CD8-positive, alpha-beta memory T cell (primary cell): ENCODE results near the gene SCGN. TPM values are rescaled to one million over a fixed set of nuclear protein-coding genes. Genes with fewer than 3 reads are reported as not detected.

Experiments used
- CTCF ChIA-PET: fragments of 350-600 bp; sonication (Branson Sonifier 250); formaldehyde crosslinking; loops from one replicate; lab custom pipeline; 2021; ENCODE audit warnings: antibody characterized with exemption; lab: Charles Lee
- POLR2A ChIA-PET: fragments of 350-600 bp; sonication (Branson Sonifier 250); formaldehyde crosslinking; loops from one replicate; lab custom pipeline; 2021; ENCODE audit warnings: antibody characterized with exemption; lab: Charles Lee
- DNase-seq, 5 donors: peaks; one replicate each; pipeline versions ENCODE4 v3.0.0 to v3.0.0-alpha.2; 2020 to 2022; ENCODE audit warnings: mixed read lengths in 1 of 5
- H3K27ac ChIP-seq: one replicate; pipeline ENCODE4 v1.7.0; 2013; ENCODE audit warnings: low read depth, mild to moderate bottlenecking, low read length, moderate library complexity
- H3K27me3 ChIP-seq: 2 replicates; pipeline ENCODE4 v1.7.0; 2013; ENCODE audit warnings: low read length, mild to moderate bottlenecking; ENCODE audit not compliant: insufficient read depth, poor library complexity, severe bottlenecking
- H3K36me3 ChIP-seq: 2 replicates; pipeline ENCODE4 v1.7.0; 2013; ENCODE audit warnings: mild to moderate bottlenecking, low read length, moderate library complexity; ENCODE audit not compliant: insufficient read depth
- H3K4me1 ChIP-seq: 2 replicates; pipeline ENCODE4 v1.7.0; 2013; ENCODE audit warnings: mild to moderate bottlenecking, low read length, moderate library complexity; ENCODE audit not compliant: insufficient read depth
- H3K4me3 ChIP-seq: 2 replicates; pipeline ENCODE4 v1.7.0; 2013; ENCODE audit warnings: mild to moderate bottlenecking, low read length
- H3K9me3 ChIP-seq: 2 replicates; pipeline ENCODE4 v1.7.0; 2013; ENCODE audit warnings: mild to moderate bottlenecking, low read length
- H3K27ac Mint-ChIP-seq, 8 donors: one replicate each; pipeline ENCODE4 v1.8.0; 2020 to 2021; ENCODE audit warnings: mixed read lengths in 8 of 8, mild to moderate bottlenecking in 6 of 8, inconsistent platforms in 3 of 8, moderate library complexity in 3 of 8
- H3K27me3 Mint-ChIP-seq, 2 donors: one replicate each; pipeline ENCODE4 v1.8.0; 2020 to 2021; ENCODE audit warnings: mixed read lengths in 2 of 2, mild to moderate bottlenecking in 1 of 2, moderate library complexity in 1 of 2
- H3K36me3 Mint-ChIP-seq, 3 donors: one replicate each; pipeline ENCODE4 v1.8.0; 2020 to 2021; ENCODE audit warnings: mixed read lengths in 3 of 3, inconsistent platforms in 1 of 3, mild to moderate bottlenecking in 1 of 3
- H3K4me1 Mint-ChIP-seq, 3 donors: one replicate each; pipeline ENCODE4 v1.8.0; 2020 to 2021; ENCODE audit warnings: mixed read lengths in 3 of 3, inconsistent platforms in 1 of 3, mild to moderate bottlenecking in 1 of 3
- H3K4me3 Mint-ChIP-seq, 7 donors: one replicate each; pipeline ENCODE4 v1.8.0; 2020 to 2021; ENCODE audit warnings: mixed read lengths in 7 of 7, mild to moderate bottlenecking in 6 of 7, moderate library complexity in 4 of 7, inconsistent platforms in 2 of 7
- H3K9me3 Mint-ChIP-seq, 5 donors: one replicate each; pipeline ENCODE4 v1.8.0; 2020 to 2022; ENCODE audit warnings: mixed read lengths in 5 of 5, mild to moderate bottlenecking in 3 of 5, moderate library complexity in 2 of 5, inconsistent platforms in 1 of 5
- polyA plus RNA-seq: library from polyadenylated mRNA; unstranded; fragments of 300-500 nt; fragmentation: Illumina TruSeq; gene quantifications from one replicate; pipeline ENCODE4 v1.2.3, GENCODE V29; 2021
- total RNA-seq, 2 experiments: library from RNA; stranded (reverse); gene quantifications; one replicate each; pipeline ENCODE4 v1.2.3, GENCODE V29; 2021

SCGN gene
- total and polyA plus RNA-seq, 3 experiments from 2014 or later, result not detected

DNA sequence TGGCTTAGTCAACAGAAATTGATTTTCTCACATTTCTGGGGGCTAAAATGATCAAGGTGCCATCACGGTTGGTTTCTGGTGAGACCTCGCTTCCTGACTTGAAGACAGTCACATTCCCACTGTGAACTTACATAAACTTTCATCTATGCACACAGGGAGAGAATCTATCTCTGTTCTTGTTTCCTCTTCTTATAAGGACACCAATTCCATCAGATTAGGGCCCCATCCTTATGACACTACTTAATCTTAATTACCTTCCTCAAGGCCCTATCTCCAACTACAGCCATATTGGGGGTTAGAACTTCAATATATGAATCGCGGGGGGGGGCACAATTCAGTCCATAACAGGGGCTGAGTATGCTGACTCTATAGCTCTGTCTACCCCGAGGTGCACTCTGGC, 10.6 kb upstream of the SCGN start:
- H3K27me3 Mint-ChIP-seq, result peaks cover 20 to 64% of the 10 kb centered on the region in 2 donors
- H3K36me3 Mint-ChIP-seq, result no peaks in the 10 kb centered on the region
- no peak overlapping the region for H3K27ac ChIP-seq

GRCh38 chr6:25641940-25642666, 9.9 kb upstream of the SCGN start:
- Histone ChIP-seq H3K9me3 (no peaks in the 10 kb centered on the region), H3K27me3 (no peaks in the 10 kb centered on the region), H3K27ac (no peak overlapping the region), H3K4me1 (no peaks in the 10 kb centered on the region), H3K4me3 (no peak overlapping the region), H3K36me3 (no peaks in the 10 kb centered on the region)
- Mint-ChIP-seq H3K4me3 (no peak overlapping the region), H3K9me3 (peaks cover 0 to 7% (median 4%) of the 10 kb centered on the region in 5 donors), H3K36me3 (no peaks in the 10 kb centered on the region), H3K27me3 (peaks cover 20 to 62% of the 10 kb centered on the region in 2 donors), H3K4me1 (no peaks in the 10 kb centered on the region), H3K27ac (no peak overlapping the region)
- no peak for DNase-seq
- CTCF ChIA-PET, result no interaction called here
- POLR2A ChIA-PET, result no interaction called here

More for the DNA sequence above, 10.6 kb upstream of the SCGN start:
- POLR2A ChIA-PET, result no interaction called here
- CTCF ChIA-PET, result no interaction called here
- Histone ChIP-seq H3K36me3 (no peaks in the 10 kb centered on the region), H3K9me3 (no peaks in the 10 kb centered on the region), H3K27me3 (no peaks in the 10 kb centered on the region), H3K4me3 (no peak overlapping the region), H3K4me1 (no peaks in the 10 kb centered on the region)
- Mint-ChIP-seq H3K9me3 (peaks cover 0 to 7% (median 4%) of the 10 kb centered on the region in 5 donors), H3K27ac (no peak overlapping the region), H3K4me1 (no peaks in the 10 kb centered on the region), H3K4me3 (no peak overlapping the region)
- no peak for DNase-seq

DNA sequence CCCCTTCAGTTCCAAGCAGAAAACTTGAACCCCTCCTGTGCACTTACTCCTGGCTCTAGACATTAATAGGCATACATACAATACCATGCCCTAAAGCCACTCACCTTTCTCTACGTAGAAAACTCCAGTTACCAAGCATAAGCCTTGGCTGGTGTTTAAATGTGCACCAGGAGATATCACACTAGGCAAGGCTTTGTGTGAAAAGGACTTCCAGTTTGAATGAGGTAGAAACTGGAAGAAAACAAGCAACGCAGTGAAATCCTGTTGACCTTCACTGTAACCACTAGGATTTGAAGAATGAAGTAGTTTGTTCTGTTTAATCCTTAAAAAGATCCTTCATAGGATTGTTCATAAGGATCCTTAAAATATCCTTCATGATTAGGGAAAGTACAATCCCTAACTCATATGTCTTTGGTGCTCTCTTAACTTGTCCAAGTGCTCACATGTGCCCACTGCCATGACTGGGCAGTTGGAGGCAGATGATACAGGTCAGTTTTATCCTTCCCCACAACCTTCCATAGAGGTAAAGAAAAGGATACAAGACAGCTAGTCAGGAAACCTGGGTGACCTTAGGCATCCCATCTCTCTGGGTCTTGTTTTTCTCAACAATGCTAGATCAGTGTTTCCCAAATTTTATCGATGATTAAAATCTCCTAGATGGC, 9.2 kb upstream of the SCGN start:
- ChIA-PET CTCF (no interaction called here), POLR2A (no interaction called here)
- H3K4me3 ChIP-seq, result no peak overlapping the region
- no peaks in the 10 kb centered on the region for H3K4me1 Mint-ChIP-seq
- H3K9me3 ChIP-seq, result no peaks in the 10 kb centered on the region
- no peaks in the 10 kb centered on the region for H3K36me3 ChIP-seq
- H3K27me3 ChIP-seq, result no peaks in the 10 kb centered on the region
- H3K27me3 Mint-ChIP-seq, result peaks cover 20 to 62% of the 10 kb centered on the region in 2 donors
- no peak overlapping the region for H3K27ac Mint-ChIP-seq
- no peaks in the 10 kb centered on the region for H3K4me1 ChIP-seq
- H3K27ac ChIP-seq, result no peak overlapping the region
- DNase-seq, result no peak
- peaks cover 0 to 7% (median 4%) of the 10 kb centered on the region in 5 donors for H3K9me3 Mint-ChIP-seq
- H3K36me3 Mint-ChIP-seq, result no peaks in the 10 kb centered on the region
- H3K4me3 Mint-ChIP-seq, result no peak overlapping the region

- H3K36me3 Mint-ChIP-seq, result no peaks in the 10 kb centered on the region
- H3K27ac Mint-ChIP-seq, result no peak overlapping the region
- H3K9me3 Mint-ChIP-seq, result peaks cover 0 to 7% (median 4%) of the 10 kb centered on the region in 5 donors
- ChIA-PET POLR2A (no interaction called here), CTCF (no interaction called here)
- no peaks in the 10 kb centered on the region for H3K9me3 ChIP-seq
- peaks cover 24 to 76% of the 10 kb centered on the region in 2 donors for H3K27me3 Mint-ChIP-seq
- no peak overlapping the region for H3K4me3 Mint-ChIP-seq
- H3K4me3 ChIP-seq, result no peak overlapping the region
- no peaks in the 10 kb centered on the region for H3K4me1 Mint-ChIP-seq
- H3K27me3 ChIP-seq, result peaks cover 8% of the 10 kb centered on the region
- no peak for DNase-seq
- no peaks in the 10 kb centered on the region for H3K4me1 ChIP-seq
- no peak overlapping the region for H3K27ac ChIP-seq
- no peaks in the 10 kb centered on the region for H3K36me3 ChIP-seq
These were observed 6.1 kb upstream of the SCGN start for GRCh38 chr6:25645916-25646315.

GRCh38 chr6:25649611-25650010, 2.4 kb upstream of the SCGN start:
- no peak overlapping the region for H3K27ac Mint-ChIP-seq
- no peaks in the 10 kb centered on the region for H3K36me3 ChIP-seq

DNA sequence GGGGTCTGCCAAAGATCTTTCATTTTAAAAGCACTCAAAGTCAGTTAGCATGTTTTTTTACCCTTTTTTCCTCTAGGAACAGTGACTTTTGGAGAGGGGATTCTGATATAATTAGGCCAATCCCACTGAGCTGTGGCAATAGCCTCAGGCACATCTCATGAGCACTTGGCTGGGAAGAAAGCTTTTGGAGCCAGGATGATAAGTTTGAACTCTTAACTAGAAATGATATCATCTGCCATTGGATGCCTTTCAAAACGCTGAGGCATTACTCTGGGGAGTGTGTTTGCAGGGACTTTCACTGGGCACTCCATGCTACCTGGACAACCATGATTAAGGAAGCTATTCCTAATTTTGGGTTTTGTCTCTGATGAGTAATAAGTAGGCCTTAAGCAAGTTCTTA, 3.7 kb downstream of the SCGN start:
- Histone ChIP-seq H3K27ac (no peak overlapping the region), H3K9me3 (no peaks in the 10 kb centered on the region), H3K36me3 (no peaks in the 10 kb centered on the region), H3K27me3 (peaks cover 12% of the 10 kb centered on the region), H3K4me3 (no peak overlapping the region), H3K4me1 (no peaks in the 10 kb centered on the region)
- peaks cover 0 to 3% (median 0%) of the 10 kb centered on the region in 5 donors for H3K9me3 Mint-ChIP-seq
- no peaks in the 10 kb centered on the region for H3K4me1 Mint-ChIP-seq
- ChIA-PET POLR2A (no interaction called here), CTCF (no interaction called here)
- no peak for DNase-seq
- H3K27ac Mint-ChIP-seq, result no peak overlapping the region
- peaks cover 22 to 62% of the 10 kb centered on the region in 2 donors for H3K27me3 Mint-ChIP-seq
- no peaks in the 10 kb centered on the region for H3K36me3 Mint-ChIP-seq
- no peak overlapping the region for H3K4me3 Mint-ChIP-seq

More at GRCh38 chr6:25649611-25650010, 2.4 kb upstream of the SCGN start:
- Histone ChIP-seq H3K9me3 (no peaks in the 10 kb centered on the region), H3K4me1 (no peaks in the 10 kb centered on the region), H3K27ac (no peak overlapping the region), H3K4me3 (no peak overlapping the region), H3K27me3 (peaks cover 16% of the 10 kb centered on the region)
- no peaks in the 10 kb centered on the region for H3K36me3 Mint-ChIP-seq
- ChIA-PET CTCF (no interaction called here), POLR2A (no interaction called here)
- H3K9me3 Mint-ChIP-seq, result no peaks in the 10 kb centered on the region
- H3K4me3 Mint-ChIP-seq, result no peak overlapping the region
- H3K4me1 Mint-ChIP-seq, result no peaks in the 10 kb centered on the region
- peaks cover 24 to 72% of the 10 kb centered on the region in 2 donors for H3K27me3 Mint-ChIP-seq
- DNase-seq, result no peak

DNA sequence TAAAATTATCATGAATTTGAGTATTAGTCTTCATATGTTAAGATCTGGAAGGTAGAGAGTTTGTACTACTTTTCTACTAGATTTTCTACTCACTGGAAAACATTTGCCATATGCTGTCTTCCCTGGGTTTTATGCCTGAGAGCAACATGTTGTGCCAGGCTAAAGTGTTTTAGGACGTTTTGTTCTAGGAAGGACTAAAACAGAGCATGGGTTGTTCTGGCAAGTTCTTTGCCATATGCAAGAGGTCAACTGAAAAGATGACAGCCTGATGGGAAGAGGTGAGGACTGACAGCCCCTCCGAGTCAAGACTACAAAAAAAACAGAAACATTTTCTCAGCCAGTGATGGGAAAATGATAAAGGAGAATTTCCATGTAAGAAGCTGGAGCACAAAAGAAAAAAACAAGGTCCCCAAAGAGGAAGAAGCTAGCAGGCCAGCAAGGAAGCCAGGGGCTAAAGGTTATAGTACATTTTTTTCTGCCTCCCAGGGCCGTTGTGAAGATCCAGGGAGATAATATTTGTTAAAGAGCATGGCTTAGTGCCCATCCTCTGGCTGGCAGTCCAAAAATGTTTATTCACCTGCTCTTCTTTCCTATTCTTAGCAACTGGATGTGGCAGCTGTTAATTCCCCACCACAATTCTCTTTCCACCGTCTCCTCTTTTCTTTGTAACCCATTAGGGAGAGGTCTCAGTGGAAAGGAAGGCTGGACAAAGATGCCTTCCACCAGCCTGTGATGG, 7.8 kb downstream of the SCGN start:
- POLR2A ChIA-PET, result no interaction called here
- Histone ChIP-seq H3K27me3 (peaks cover 4% of the 10 kb centered on the region), H3K36me3 (no peaks in the 10 kb centered on the region), H3K9me3 (no peaks in the 10 kb centered on the region), H3K4me3 (no peak overlapping the region), H3K27ac (no peak overlapping the region), H3K4me1 (no peaks in the 10 kb centered on the region)
- peaks cover 13 to 55% of the 10 kb centered on the region in 2 donors for H3K27me3 Mint-ChIP-seq
- no peak overlapping the region for H3K27ac Mint-ChIP-seq
- no peak overlapping the region for H3K4me3 Mint-ChIP-seq
- peaks cover 0 to 3% (median 0%) of the 10 kb centered on the region in 5 donors for H3K9me3 Mint-ChIP-seq
- no peak for DNase-seq
- no peaks in the 10 kb centered on the region for H3K4me1 Mint-ChIP-seq
- H3K36me3 Mint-ChIP-seq, result no peaks in the 10 kb centered on the region
- CTCF ChIA-PET, result interaction anchor here (1.1 to 1.3 kb wide), 2 partner anchors 9 to 11 kb away, joined by 3 to 4 read pairs; no protein-coding TSS in a partner anchor

- no peak for DNase-seq
- Histone ChIP-seq H3K9me3 (no peaks in the 10 kb centered on the region), H3K27ac (no peak overlapping the region), H3K4me3 (no peak overlapping the region), H3K36me3 (no peaks in the 10 kb centered on the region), H3K4me1 (no peaks in the 10 kb centered on the region), H3K27me3 (no peaks in the 10 kb centered on the region)
- Mint-ChIP-seq H3K4me3 (no peak overlapping the region), H3K27me3 (peaks cover 9 to 55% of the 10 kb centered on the region in 2 donors), H3K4me1 (no peaks in the 10 kb centered on the region), H3K36me3 (no peaks in the 10 kb centered on the region), H3K27ac (no peak overlapping the region), H3K9me3 (peaks cover 0 to 3% (median 0%) of the 10 kb centered on the region in 5 donors)
- POLR2A ChIA-PET, result no interaction called here
- CTCF ChIA-PET, result no interaction called here
These were observed 8.5 kb downstream of the SCGN start for GRCh38 chr6:25660512-25660911.
